ENCODE data around the gene NAPSA. TPM values are rescaled to one million over a fixed set of nuclear protein-coding genes. Genes with fewer than 3 reads are reported as not detected.

The NAPSA gene
- total and polyA plus RNA-seq, 2 of the 8 experiments (the other 6 are each of a cell fraction or from before 2014, with no cell fraction given) = 0.71 to 0.73 TPM

- no peak for TF ChIP-seq ATF3 (IDR thresholded peaks at IDR 0.05; ENCODE audit: insufficient read depth, low read depth, low read length)
- no peak for TF ChIP-seq RAD21 (IDR thresholded peaks at IDR 0.05 in 1 of 2, conservative IDR thresholded peaks at IDR 0.05 in 1 of 2; ENCODE audit: low read depth in 2 of 2, low read length in 2 of 2)
These were observed 13.4 kb upstream of the NAPSA start (continued) for GRCh38 chr19:50378863-50379236.

All from H1 (cell line).